ENCODE results near the gene PRKAR2A.
"Not testable (repeated sequence)": the region's sequence is repeated elsewhere in the genome, so short reads cannot be mapped to it uniquely, and the experiment has no call there.

The PRKAR2A gene

DNA sequence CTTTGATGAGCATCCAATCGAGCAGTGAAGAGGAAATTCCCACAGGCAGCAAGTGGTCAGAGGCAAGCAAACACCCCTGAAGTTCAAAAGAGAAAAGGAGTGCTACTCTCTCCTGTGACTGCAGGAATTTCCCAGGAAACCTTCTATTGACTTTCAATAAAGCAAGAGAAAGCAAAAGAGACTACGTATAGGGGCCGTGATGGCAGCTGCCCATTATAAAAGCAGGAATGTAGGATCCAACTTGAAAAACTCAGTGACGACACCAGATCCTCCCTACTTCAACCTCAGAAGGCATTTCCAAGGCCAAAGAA is 77.5 kb downstream of the PRKAR2A start:
- DNase-seq, result no peak

DNA sequence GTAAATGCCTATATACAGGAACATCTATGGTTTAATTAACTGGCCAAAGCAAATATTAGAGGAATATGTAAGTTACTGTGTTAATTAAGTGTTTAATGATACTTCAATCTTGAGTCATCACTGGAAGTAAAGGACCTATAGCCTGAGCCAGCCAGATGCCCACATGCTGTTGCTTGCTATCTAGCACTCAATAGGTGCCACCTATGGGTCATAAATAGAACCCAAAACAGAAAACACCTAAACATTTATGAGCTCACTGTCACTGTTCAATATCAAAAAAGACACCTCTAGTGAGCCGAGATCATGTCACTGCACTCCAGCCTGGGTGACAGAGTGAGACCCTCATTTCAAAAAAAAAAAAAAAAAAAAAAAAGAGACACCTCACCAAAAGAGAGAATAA is 82.3 kb downstream of the PRKAR2A start:
- no peak for DNase-seq

DNA sequence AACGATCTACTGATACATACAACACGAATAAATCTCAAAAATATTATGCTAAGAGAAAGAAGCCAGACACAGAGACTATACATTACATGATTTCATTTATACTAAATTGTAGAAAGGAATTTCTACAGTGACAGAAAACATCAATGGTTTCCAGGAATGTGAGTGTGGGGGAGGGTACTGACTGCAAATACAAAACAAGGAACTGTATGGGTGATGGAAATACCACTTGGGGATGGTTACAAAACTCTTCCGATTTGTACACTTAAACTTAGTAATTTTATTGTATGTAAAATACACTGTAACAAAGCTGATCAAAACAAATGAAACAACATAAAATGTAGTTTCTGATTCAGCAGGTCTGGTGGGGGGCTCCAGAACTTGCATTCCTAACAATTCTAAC is 84.9 kb downstream of the PRKAR2A start:
- no peak for DNase-seq

DNA sequence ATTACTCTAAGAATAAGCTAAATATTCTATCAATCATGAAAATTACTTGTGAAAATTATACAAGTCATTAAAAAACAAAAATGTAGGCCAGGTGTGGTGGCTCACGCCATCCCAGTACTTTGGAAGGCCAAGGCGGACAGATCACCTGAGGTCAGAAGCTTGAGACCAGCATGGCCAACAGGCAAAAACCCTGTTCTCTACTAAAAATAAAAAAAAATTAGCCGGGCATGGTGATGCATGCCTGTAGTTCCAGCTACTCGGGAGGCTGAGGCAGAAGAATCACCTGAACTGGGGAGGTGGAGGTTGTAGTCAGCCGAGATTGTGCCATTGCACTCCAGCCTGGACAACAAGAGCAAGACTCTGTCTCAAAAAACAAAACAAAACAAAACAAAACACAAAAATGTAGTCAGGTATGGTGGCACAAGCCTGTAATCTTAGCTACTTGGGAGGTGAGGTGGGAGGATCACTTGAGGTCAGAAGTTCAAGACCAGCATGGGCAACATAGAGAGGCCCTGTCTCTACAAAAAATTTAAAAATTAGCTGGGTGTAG is 87.6 kb downstream of the PRKAR2A start:
- not testable (repeated sequence) for DNase-seq

DNA sequence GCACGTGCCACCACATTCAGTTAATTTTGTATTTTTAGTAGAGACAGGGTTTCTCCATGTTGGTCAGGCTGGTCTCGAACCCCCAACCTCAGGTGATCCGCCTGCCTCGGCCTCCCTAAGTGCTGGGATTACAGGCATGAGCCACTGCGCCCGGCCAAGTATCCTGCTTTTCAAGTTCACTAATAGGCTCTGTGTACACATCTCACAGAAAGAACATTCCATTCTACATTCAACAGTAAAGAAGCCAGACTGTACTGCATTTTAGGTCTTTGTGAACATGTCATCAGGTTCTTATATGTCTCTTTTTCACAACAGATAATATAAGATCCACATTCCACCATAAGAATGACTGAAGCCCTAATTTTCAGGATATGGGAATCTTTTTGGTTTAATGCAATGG is 88.1 kb downstream of the PRKAR2A start:
- not testable (repeated sequence) for DNase-seq

DNA sequence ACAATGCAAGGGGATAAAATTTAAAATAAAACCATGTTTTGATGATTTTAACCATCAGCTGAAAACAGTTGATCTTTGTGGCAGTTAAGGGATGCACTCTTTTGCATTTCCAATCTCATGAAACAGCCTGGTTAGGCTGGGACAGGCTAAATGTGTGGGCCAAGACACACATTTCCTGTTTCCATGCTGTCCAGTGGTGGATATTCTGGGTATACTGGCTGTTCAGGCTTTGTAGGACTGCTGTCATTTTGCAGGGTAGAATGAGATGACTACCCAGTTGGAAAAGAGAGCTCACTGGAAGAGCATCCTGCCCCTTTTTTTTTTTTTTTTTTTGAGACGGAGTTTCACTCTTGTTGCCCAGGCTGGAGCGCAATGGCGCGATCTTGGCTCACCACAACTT is 88.6 kb downstream of the PRKAR2A start:
- DNase-seq, result no peak

DNA sequence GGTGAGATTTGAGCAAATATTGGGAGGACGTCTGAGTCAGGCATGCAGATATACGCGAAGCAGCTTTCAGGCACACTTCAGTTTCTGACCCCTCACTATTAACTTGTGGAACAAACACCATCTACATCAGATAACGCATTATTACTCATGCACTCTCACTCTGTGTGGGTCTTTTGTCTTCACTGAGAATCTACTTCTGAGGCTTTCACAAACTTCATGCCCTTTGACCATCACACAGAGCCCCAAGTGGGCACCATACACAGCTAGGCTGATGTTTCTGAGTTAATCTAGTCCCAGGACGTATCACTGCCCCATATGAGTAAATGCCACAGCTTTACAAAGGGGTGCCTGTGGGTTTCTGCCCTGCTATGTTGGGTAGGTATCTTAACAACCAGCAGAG is 91.0 kb downstream of the PRKAR2A start:
- DNase-seq, result no peak

DNA sequence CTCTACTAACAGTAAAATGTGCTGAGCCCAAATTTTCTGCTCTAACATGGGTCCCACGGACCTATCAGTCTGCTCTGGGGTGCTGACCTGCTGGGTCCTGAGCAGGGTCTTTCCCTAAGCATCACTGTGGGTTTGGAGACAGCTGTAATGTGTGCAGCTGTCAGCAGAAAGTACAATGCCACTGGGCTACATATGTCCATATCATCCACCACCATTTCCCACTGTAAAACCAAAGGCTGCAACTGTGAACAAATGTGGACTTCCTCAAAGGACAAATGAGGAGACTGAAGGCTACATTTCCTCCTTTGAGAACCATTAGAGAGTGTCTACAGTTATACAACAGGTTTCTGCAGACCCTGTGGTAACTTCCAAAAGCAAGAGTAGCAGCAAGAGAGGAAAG is 96.8 kb downstream of the PRKAR2A start:
- no peak for DNase-seq

DNA sequence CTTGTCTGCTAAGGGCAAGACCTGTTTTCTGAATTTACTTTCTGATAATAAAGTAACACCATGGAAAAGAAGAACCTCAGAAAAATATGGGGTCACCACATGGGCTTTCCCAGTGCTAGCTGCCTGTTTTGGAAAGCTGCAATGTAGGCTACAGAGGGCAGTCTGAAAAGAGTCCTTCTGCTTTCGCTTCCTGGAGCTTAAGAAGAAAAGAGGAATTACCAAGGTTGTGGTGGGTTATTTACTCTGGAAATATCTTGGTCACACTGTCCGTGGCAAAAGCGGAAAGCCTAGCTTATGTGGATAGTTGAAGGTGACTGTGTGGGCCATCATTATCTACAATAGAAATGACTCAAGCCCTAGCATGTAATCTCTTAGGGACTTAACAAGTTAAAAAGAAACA is 98.9 kb downstream of the PRKAR2A start:
- DNase-seq, result no peak

DNA sequence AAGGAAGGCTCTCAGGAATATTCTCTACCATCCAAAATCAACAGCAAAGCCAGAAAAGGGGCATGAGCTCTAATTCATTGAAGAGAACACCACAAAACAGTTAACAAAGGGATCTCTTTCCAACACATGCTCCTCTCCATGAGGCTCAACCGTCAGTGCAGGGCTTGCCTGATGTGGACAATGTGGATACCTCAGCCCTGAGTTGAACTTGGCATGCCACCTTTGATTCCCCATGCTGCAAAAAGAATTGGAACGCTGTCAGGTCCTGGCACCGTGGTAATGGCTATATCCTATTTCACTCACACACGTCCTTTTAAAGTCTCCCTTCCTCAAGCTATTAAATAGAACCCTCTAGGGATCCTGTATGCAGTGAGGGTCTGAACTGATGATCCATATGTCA is 100.0 kb downstream of the PRKAR2A start:
- no peak for DNase-seq

DNA sequence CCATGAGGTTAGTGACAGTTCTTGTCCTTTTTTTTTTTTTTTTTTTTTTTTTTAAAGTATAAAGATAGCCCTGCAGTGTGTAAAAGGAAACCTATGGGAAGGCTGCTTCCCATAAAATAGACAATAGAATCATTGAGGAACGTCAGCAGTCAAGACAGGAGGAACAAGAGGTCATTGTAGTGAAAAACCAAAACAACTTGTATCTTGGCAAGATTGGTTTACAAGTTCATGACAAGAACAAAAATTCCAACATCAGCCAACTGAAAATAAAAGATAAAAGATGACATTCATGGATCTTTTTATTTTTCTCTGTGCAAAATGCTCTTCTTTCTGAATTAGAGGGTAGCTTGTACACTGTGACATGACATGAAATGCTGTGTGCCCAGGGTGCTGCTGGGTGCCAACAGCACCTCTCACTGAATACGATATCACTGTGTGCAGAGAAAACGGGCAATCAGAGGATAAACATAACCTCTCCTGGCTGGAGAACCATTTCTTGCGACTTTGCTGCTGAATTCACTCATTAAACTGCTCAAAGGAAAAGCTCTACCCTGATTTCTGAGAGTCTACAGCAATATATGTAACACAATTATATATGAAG is 100.6 kb downstream of the PRKAR2A start:
- no peak for DNase-seq

DNA sequence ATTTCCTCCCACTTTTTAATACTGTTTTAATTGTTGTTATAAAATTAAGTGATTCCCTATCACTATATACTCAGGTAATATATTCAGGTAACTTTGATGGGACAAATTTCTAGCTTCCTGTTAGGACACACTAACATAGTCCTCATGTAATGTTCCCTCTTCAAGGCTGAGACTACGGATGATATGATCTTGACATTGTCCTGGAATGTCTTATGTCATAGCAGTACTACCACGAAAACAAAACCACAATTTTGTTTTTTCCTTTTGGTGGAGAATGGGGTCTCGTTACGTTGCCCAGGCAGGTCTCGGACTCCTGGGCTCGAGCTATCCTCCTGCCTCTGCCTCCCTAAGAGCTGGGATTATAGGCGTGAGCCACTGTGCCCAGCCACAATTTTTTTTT is 103.9 kb downstream of the PRKAR2A start:
- DNase-seq, result no peak

DNA sequence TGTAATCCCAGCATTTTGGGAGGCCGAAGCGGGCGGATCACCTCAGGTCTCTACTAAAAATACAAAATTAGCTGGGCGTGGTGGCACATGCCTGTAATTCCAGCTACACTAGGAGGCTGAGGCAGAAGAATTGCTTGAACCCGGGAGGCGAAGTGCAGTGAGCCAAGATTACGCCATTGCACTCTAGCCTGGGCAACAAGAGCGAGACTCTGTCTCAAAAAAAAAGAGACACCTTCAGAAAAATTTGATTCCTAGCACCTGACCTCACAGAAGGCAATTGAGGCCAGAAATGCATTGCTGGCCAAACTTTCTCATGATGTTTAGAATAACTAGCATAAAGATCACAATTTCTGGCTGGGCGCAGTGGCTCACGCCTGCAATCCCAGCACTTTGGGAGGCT is 106.4 kb downstream of the PRKAR2A start:
- DNase-seq, result not testable (repeated sequence)

DNA sequence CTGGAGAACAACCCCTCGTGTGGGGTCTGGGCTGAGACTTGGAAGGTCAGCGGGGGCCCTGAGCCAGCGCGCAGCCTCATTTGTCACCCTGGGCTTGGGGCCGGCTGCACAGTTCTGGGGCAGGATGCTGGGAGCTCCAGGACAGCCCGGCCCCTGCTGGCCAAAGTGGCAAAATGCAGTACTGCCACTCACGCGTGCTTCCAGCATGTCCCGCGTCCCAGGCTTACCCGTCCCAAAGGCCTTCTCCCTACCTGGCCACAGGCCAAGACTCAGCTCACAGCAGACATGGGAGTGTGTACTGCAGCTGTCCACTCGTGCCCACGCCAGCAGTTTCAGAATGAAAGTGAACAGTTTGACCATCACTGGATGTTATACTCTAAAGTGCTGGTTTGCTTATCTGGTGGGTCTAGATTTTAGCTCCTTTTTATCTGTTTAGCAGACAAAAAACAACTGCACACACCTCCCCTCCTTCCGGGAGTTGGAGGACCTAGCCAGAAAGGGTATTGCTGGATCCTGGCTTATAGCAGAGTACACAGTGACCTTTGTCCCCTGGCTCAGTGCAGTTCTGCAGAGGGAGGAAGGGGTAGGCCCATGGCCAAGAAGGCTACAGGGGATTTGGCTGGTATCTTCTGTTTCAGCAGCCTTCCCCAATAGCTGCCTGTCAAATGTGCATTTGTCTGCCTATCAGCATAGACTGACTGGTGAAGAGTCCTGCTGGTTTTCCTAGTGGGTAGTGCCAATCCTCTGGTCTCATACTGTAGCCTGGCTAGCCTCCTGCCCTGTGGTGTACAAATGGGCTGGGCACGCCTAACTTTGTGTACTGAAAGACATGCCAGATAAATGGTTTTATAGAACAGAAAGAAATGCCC is 107.5 kb downstream of the PRKAR2A start:
- peak; percentile 60 for DNase-seq

DNA sequence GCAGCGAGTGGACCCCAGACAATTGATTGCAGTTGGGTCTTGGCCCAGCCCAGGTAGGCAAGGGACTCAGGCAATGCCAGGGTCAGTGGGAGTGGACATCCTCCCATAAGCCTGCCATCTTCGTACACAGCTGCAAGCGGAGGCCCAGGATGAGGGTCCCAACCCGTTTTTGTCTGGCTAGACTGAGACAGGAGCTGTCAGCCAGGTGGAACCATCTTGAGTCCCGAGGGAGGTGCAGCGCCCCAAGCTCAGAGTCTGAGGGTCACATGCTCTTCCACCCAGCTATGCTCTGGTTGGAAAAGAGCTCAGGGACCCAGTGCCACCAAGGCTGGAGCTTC is 108.1 kb downstream of the PRKAR2A start:
- DNase-seq, result no peak

DNA sequence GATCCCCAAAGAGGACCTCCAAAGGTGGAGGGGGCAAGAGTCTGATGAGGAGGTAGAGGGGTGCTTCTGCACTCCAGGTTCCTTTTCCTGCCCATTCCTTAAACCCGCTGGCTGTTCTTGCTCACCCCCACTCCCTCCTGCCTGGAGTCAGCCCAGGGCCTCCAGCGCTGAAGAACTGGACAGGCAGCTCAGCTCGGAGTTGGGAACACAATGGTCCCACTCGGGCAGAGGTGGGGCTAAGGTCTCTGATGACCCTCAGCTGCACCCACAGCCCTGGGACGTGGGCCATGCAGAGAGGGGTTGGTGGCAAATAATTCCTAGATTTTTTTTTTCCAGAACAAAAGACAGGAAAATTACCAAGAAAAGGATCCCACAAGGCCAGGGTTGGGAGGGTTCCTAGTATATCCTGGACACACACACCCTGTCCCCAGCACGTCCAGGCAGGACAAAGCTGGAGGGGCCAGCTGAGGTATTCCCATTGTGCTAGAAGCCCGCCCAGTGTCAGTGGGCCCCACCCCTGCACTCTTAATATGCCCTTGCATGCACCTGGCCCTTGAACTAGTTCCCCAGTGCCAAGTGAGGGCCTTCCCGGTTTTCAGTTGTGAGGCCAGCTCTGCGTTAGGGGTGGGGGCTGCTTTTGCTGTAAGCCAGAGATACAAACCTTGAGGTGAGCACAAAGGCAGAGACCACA is 108.6 kb downstream of the PRKAR2A start:
- DNase-seq, result no peak

DNA sequence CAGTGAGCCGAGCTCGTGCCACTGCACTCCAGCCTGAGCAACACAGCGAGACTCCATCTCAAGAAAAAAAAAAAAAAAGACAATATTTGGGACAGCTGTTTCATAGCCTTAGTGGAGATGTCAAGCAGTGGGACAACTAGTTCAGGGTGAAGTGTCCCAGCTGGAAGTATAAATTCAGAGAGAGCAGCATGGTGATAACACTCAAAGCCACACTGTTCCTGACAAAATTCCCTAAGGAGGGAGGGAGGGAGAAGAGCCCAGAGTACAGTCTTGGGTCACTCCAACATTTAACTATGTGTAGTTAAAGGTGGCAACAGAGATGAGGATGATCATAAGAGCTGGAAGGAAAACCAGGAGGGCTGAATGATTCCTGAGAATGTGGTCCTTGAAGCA is 109.5 kb downstream of the PRKAR2A start:
- DNase-seq, result no peak

DNA sequence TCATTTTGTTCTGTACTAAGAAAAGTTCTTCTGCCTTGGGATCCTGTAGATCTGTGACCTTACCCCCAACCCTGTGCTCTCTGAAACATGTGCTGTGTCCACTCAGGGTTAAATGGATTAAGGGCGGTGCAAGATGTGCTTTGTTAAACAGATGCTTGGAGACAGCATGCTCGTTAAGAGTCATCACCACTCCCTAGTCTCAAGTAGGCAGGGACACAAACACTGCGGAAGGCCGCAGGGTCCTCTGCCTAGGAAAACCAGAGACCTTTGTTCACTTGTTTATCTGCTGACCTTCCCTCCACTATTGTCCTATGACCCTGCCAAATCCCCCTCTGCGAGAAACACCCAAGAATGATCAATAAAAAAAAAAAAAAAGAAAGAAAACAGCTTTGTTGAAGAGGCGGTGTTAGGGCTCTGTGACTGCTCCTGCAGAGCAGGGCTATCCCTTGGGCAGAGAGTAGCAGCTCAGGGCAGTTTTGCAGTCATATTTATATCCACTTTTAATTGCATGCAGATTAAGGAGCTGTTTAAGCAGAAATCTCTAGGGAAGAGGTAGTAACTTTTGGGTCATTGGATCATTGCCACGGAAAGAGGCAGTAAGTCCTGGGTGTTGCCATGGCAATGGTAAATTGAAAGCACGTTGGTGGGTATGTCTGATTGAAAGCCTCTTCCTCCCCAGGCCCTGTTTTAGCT is 112.5 kb downstream of the PRKAR2A start:
- not testable (repeated sequence) for DNase-seq

DNA sequence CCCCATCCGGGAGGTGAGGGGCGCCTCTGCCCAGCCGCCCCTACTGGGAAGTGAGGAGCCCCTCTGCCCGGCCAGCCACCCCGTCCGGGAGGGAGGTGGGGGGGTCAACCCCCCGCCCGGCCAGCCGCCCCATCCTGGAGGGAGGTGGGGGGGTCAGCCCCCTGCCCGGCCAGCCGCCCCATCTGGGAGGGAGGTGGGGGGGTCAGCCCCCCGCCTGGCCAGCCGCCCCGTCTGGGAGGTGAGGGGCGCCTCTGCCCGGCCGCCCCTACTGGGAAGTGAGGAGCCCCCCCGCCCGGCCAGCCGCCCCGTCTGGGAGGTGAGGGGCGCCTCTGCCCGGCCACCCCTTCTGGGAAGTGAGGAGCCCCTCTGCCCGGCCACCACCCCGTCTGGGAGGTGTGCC is 113.1 kb downstream of the PRKAR2A start:
- not testable (repeated sequence) for DNase-seq

DNA sequence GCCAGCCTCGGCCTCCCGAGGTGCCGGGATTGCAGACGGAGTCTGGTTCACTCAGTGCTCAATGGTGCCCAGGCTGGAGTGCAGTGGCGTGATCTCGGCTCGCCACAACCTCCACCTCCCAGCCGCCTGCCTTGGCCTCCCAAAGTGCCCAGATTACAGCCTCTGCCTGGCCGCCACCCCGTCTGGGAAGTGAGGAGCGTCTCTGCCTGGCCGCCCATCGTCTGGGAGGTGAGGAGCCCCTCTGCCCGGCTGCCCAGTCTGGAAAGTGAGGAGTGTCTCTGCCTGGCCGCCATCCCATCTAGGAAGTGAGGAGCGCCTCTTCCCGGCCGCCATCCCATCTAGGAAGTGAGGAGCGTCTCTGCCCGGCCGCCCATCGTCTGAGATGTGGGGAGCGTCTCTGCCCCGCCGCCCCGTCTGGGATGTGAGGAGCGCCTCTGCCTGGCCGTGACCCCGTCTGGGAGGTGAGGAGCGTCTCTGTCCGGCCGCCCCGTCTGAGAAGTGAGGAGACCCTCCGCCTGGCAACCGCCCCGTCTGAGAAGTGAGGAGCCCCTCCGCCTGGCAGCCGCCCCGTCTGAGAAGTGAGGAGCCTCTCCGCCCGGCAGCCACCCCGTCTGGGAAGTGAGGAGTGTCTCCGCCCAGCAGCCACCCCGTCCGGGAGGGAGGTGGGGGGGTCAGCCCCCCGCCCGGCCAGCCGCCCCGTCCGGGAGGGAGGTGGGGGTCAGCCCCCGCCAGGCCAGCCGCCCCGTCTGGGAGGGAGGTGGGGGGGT is 113.7 kb downstream of the PRKAR2A start:
- not testable (repeated sequence) for DNase-seq

DNA sequence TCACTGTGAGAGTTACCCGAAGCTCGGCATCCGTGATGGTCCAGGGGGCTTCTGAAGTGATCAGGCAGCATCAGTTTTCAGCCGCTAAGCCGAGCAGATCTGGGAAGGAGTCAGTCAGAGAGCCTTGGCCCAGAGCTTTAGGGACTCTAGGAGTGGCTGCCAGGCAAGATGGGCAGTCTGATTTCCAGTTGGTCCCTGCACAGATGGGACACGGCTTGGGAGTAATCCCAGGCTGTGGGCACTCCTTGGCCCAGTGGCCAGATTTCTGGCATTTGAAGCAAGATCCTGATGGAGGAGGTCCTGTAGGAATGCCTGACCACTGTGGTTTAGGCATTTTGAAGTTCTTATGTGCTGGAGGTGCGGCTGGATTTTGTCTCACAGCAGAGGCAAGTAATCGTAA is 120.2 kb downstream of the PRKAR2A start:
- DNase-seq, result no peak

DNA sequence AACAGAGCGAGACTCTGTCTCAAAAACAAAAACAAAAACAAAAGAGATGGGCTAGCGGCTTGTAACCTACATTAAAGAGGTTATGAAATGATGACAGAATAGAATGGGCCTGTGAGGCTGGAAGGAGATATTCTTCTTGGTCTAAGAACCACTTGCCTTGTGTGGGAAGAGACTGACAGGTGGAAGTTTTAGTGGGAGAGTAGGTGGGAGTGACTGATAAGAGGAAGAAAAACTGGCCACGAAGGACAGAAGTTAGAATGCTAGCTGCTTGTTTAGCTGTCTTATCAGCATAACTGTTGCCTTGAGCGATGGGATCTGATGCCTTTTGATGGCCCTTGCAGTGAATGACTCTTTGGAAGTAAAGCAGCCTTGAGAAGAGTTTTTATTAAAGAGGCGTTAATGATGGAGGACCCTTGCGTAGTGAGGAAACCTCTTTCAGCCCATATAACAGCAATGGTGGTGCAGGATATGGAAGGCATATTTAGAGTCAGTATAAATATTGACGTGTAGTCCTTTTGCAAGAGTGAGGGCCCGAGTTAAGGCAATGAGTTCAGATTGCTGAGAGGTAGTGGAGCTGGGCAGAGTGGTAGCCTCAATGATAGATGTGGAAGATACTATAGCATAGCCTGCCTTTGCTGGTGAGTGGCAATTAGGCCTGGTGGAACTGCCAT is 122.4 kb downstream of the PRKAR2A start:
- DNase-seq, result not testable (repeated sequence)
